RWPE2 (cell line): ENCODE measurements around the gene FAM3D.
"Not testable (repeated sequence)": the region's sequence is repeated elsewhere in the genome, so short reads cannot be mapped to it uniquely, and the experiment has no call there.

Source experiments
- ATAC-seq: fragments of 200-7000 bp; cut with Tn5 transposase; 3 replicates; pipeline ENCODE4 v1.9.1; 2021; ENCODE audit warnings: low read depth
- DNase-seq: peaks from one replicate; pipeline ENCODE4 v3.0.0-alpha.2; 2020; ENCODE audit warnings: low spot score
- H3K27ac ChIP-seq: fragments of 450-650 bp; 2 replicates; pipeline ENCODE4 v1.5.1; 2017; ENCODE audit warnings: mild to moderate bottlenecking; ENCODE audit not compliant: poor library complexity, severe bottlenecking
- H3K27me3 ChIP-seq: fragments of 250-450 bp; sonication (Bioruptor Pico); 2 replicates; pipeline ENCODE4 v1.5.1; 2021; ENCODE audit warnings: mild to moderate bottlenecking, moderate library complexity; ENCODE audit not compliant: insufficient read depth, poor library complexity, severe bottlenecking
- H3K36me3 ChIP-seq: fragments of 250-450 bp; sonication (Bioruptor Pico); 2 replicates; pipeline ENCODE4 v1.5.1; 2020; ENCODE audit warnings: low read depth, mild to moderate bottlenecking, moderate library complexity
- H3K4me1 ChIP-seq: fragments of 250-450 bp; sonication (Bioruptor Pico); 2 replicates; pipeline ENCODE4 v1.5.1; 2021; ENCODE audit warnings: mild to moderate bottlenecking, moderate library complexity; ENCODE audit not compliant: insufficient read depth, poor library complexity, severe bottlenecking
- H3K4me3 ChIP-seq: fragments of 250-450 bp; sonication (Bioruptor Pico); 2 replicates; pipeline ENCODE4 v1.5.1; 2021; ENCODE audit warnings: mild to moderate bottlenecking, moderate library complexity; ENCODE audit not compliant: severe bottlenecking
- H3K9me3 ChIP-seq: fragments of 250-450 bp; sonication (Bioruptor Pico); 2 replicates; pipeline ENCODE4 v1.5.1; 2021; ENCODE audit warnings: mild to moderate bottlenecking, moderate library complexity; ENCODE audit not compliant: severe bottlenecking
- CTCF ChIP-seq: fragments of 450-650 bp; IDR thresholded peaks from one replicate; pipeline ENCODE4 v1.5.1; 2017; ENCODE audit warnings: mild to moderate bottlenecking, moderate library complexity; ENCODE audit not compliant: poor library complexity, severe bottlenecking

Gene FAM3D

GRCh38 chr3:58707390-58707930 lies 40.9 kb upstream of the FAM3D start:
- no peak for ATAC-seq
- H3K9me3 ChIP-seq = no peaks in the 10 kb centered on the region
- H3K4me3 ChIP-seq = no peak overlapping the region
- no peaks in the 10 kb centered on the region for H3K4me1 ChIP-seq
- DNase-seq = no peak
- H3K27me3 ChIP-seq = no peaks in the 10 kb centered on the region
- H3K36me3 ChIP-seq = no peaks in the 10 kb centered on the region
- H3K27ac ChIP-seq = no peak overlapping the region
- TF ChIP-seq CTCF = no peak

- no peaks in the 10 kb centered on the region for H3K9me3 ChIP-seq
- no peak for DNase-seq
- H3K27ac ChIP-seq = no peak overlapping the region
- no peaks in the 10 kb centered on the region for H3K4me1 ChIP-seq
- H3K27me3 ChIP-seq = no peaks in the 10 kb centered on the region
- no peaks in the 10 kb centered on the region for H3K36me3 ChIP-seq
- no peak overlapping the region for H3K4me3 ChIP-seq
- ATAC-seq = no peak
- no peak for TF ChIP-seq CTCF
Observed at GRCh38 chr3:58706395-58707167, 40.0 kb upstream of the FAM3D start.

- no peak for TF ChIP-seq CTCF
- DNase-seq (no peak), ATAC-seq (no peak)
- no peaks in the 10 kb centered on the region for H3K9me3 ChIP-seq
- H3K36me3 ChIP-seq = no peaks in the 10 kb centered on the region
- H3K4me3 ChIP-seq = no peak overlapping the region
- H3K27me3 ChIP-seq = no peaks in the 10 kb centered on the region
- no peaks in the 10 kb centered on the region for H3K4me1 ChIP-seq
- no peak overlapping the region for H3K27ac ChIP-seq
Observed at GRCh38 chr3:58704745-58705144, 38.2 kb upstream of the FAM3D start.

GRCh38 chr3:58704304-58704703 lies 37.7 kb upstream of the FAM3D start:
- not testable (repeated sequence) for ATAC-seq, H3K27me3 ChIP-seq, H3K4me3 ChIP-seq, DNase-seq, H3K27ac ChIP-seq, H3K4me1 ChIP-seq, H3K36me3 ChIP-seq, H3K9me3 ChIP-seq

GRCh38 chr3:58698246-58698645 lies 31.7 kb upstream of the FAM3D start:
- no peak for TF ChIP-seq CTCF
- ATAC-seq = no peak
- DNase-seq = no peak
- Histone ChIP-seq H3K4me3 (no peak overlapping the region), H3K9me3 (no peaks in the 10 kb centered on the region), H3K27me3 (no peaks in the 10 kb centered on the region), H3K36me3 (no peaks in the 10 kb centered on the region), H3K27ac (no peak overlapping the region), H3K4me1 (no peaks in the 10 kb centered on the region)
